Neuronal stem cell (in vitro differentiated cells): ENCODE measurements around the gene TMPRSS3.
A peak's percentile ranks its signal among the peaks of the same experiment; 100 is the strongest.

Experiments used
- DNase-seq: peaks from one replicate; pipeline ENCODE4 v3.0.0-alpha.2; 2013; ENCODE audit warnings: low spot score
- H2AFZ ChIP-seq: one replicate; pipeline ENCODE4 v1.6.1; 2013; ENCODE audit warnings: mild to moderate bottlenecking, low read length, inconsistent platforms
- H2AK5ac ChIP-seq: 2 replicates; pipeline ENCODE4 v1.6.1; 2013; ENCODE audit warnings: low read depth, mild to moderate bottlenecking, inconsistent platforms, low read length, moderate library complexity, mixed read lengths
- H2BK120ac ChIP-seq: 2 replicates; pipeline ENCODE4 v1.6.1; 2013; ENCODE audit warnings: low read depth, mild to moderate bottlenecking, inconsistent platforms, low read length, moderate library complexity, mixed read lengths
- H2BK12ac ChIP-seq: one replicate; pipeline ENCODE4 v1.6.1; 2013; ENCODE audit warnings: low read length, inconsistent platforms
- H2BK15ac ChIP-seq: 2 replicates; pipeline ENCODE4 v1.6.1; 2013; ENCODE audit warnings: mild to moderate bottlenecking, low read length, inconsistent platforms, mixed read lengths
- H2BK5ac ChIP-seq: one replicate; pipeline ENCODE4 v1.6.1; 2013; ENCODE audit warnings: inconsistent platforms, mild to moderate bottlenecking, low read length, moderate library complexity
- H3K14ac ChIP-seq: one replicate; pipeline ENCODE4 v1.6.1; 2013; ENCODE audit warnings: low read length, inconsistent platforms
- H3K18ac ChIP-seq: 2 replicates; pipeline ENCODE4 v1.6.1; 2013; ENCODE audit warnings: low read length, inconsistent platforms
- H3K23ac ChIP-seq: 2 replicates; pipeline ENCODE4 v1.6.1; 2013; ENCODE audit warnings: low read depth, mild to moderate bottlenecking, mixed read lengths, low read length, inconsistent platforms; ENCODE audit not compliant: poor library complexity
- H3K27ac ChIP-seq: replicated peaks from 3 replicates; pipeline ENCODE4 v1.5.1; 2013; ENCODE audit warnings: low read length, inconsistent platforms
- H3K27me3 ChIP-seq, 3 experiments: 2 replicates each; pipeline ENCODE4 v1.6.1; 2013; ENCODE audit warnings: low read length in 3 of 3, mild to moderate bottlenecking in 2 of 3, inconsistent platforms in 1 of 3, low read depth in 1 of 3, mixed read lengths in 1 of 3, moderate library complexity in 1 of 3; ENCODE audit not compliant: control insufficient read depth in 3 of 3, insufficient read depth in 3 of 3
- H3K36me3 ChIP-seq, 2 donors: replicated peaks in 1 of 2; 2 replicates each; pipeline ENCODE4 v1.6.1; 2013; ENCODE audit warnings: low read length in 2 of 2; ENCODE audit not compliant: control insufficient read depth in 2 of 2, insufficient read depth in 2 of 2
- H3K4ac ChIP-seq: 2 replicates; pipeline ENCODE4 v1.6.1; 2013; ENCODE audit warnings: inconsistent platforms, mild to moderate bottlenecking, low read length, moderate library complexity
- H3K4me1 ChIP-seq, 2 donors: 1 replicate in 1 of 2; 2 replicates in 1 of 2; pipeline ENCODE4 v1.6.1; 2013; ENCODE audit warnings: low read length in 2 of 2, low read depth in 1 of 2; ENCODE audit not compliant: control insufficient read depth in 2 of 2, insufficient read depth in 1 of 2
- H3K4me2 ChIP-seq: one replicate; pipeline ENCODE4 v1.6.1; 2013; ENCODE audit warnings: mild to moderate bottlenecking, low read length, inconsistent platforms; ENCODE audit not compliant: insufficient read depth, poor library complexity, severe bottlenecking
- H3K4me3 ChIP-seq, 2 donors: 2 replicates each; pipeline ENCODE4 v1.5.1; 2013; ENCODE audit warnings: low read length in 2 of 2, mild to moderate bottlenecking in 2 of 2, inconsistent platforms in 1 of 2, moderate library complexity in 1 of 2
- H3K79me1 ChIP-seq: one replicate; pipeline ENCODE4 v1.6.1; 2013; ENCODE audit warnings: low read depth, mild to moderate bottlenecking, inconsistent platforms, low read length, moderate library complexity
- H3K9ac ChIP-seq: one replicate; pipeline ENCODE4 v1.6.1; 2013; ENCODE audit warnings: mild to moderate bottlenecking, low read depth, low read length, inconsistent platforms; ENCODE audit not compliant: poor library complexity
- H3K9me3 ChIP-seq, 2 donors: replicated peaks in 1 of 2; 2 replicates each; pipeline versions ENCODE3 to v1.6.1; 2013; ENCODE audit warnings: low read length in 2 of 2, mild to moderate bottlenecking in 2 of 2, inconsistent platforms in 1 of 2, low read depth in 1 of 2, mixed read lengths in 1 of 2, moderate library complexity in 1 of 2; ENCODE audit not compliant: control insufficient read depth in 2 of 2, insufficient read depth in 1 of 2
- H4K8ac ChIP-seq: one replicate; pipeline ENCODE4 v1.6.1; 2013; ENCODE audit warnings: low read depth, mild to moderate bottlenecking, inconsistent platforms, low read length, moderate library complexity
- H4K91ac ChIP-seq: one replicate; pipeline ENCODE4 v1.6.1; 2013; ENCODE audit warnings: low read length, low read depth, mild to moderate bottlenecking, inconsistent platforms; ENCODE audit not compliant: poor library complexity
- WGBS, 2 donors: extraction: QIAGEN DNeasy Blood & Tissue Kit; methylation state at CpG; one replicate each; pipeline ENCODE4 v1.1.7; 2013; ENCODE audit warnings: missing lambda C conversion rate in 2 of 2, mixed read lengths in 1 of 2; ENCODE audit not compliant: insufficient read length in 2 of 2, insufficient replicate concordance in 1 of 2; ENCODE audit errors: extremely low coverage in 2 of 2; 5-methylcytosine and 5-hydroxymethylcytosine counted together

Gene TMPRSS3

DNA sequence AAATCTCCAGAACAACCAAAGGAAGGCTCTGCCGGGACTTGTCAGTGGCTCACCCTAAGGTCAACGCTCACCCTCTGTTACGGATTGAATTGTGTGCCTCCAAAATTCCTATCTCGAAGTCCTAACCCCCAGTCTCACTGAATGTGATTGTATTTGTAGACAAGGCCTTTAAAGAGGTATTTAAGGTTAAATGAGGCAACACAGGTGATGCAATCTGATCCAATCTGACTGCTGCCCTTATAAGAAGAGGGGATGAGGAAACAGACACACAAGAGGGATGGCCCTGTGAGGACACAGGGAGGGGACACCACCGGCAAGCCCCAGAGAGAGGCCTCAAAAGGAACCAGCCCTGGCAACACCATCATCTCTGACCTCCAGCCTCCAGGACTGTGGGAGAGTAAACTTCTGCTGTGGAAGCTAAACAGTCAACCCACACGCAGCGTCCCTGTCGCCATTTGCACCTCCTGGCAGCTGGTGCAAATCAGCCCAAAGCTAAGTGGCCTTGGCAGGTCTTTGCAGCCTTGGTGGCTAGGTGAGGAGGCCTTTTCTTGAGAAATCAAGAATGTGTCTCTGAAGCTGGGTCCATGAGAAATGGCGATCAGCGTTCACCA, 32.1 kb upstream of the TMPRSS3 start:
- no peak overlapping the region for H3K4ac ChIP-seq
- H3K23ac ChIP-seq, result no peak overlapping the region
- no peak for DNase-seq
- H3K14ac ChIP-seq, result no peak overlapping the region
- H3K79me1 ChIP-seq, result no peaks in the 10 kb centered on the region
- H3K27me3 ChIP-seq, result no peaks in the 10 kb centered on the region
- no peak overlapping the region for H2BK15ac ChIP-seq
- no peak overlapping the region for H3K4me2 ChIP-seq
- no peak overlapping the region for H3K27ac ChIP-seq
- H4K8ac ChIP-seq, result no peak overlapping the region
- H3K9me3 ChIP-seq, result peaks cover 0 to 4% of the 10 kb centered on the region in 2 donors
- WGBS, 2 donors, result no CpG with 5 or more reads among the region's 10 CpGs
- H3K36me3 ChIP-seq, result no peaks in the 10 kb centered on the region
- H3K4me1 ChIP-seq, result no peaks in the 10 kb centered on the region
- peak overlapping the region; percentile 26 for H3K9ac ChIP-seq
- no peak overlapping the region for H2BK120ac ChIP-seq
- H2AK5ac ChIP-seq, result no peak overlapping the region
- peak overlapping the region; percentile 16 for H3K18ac ChIP-seq
- no peak overlapping the region for H2BK5ac ChIP-seq
- H2BK12ac ChIP-seq, result no peak overlapping the region
- no peak overlapping the region for H2AFZ ChIP-seq
- no peak overlapping the region for H4K91ac ChIP-seq
- H3K4me3 ChIP-seq, result no peak overlapping the region

GRCh38 chr21:42426876-42427480, 31.1 kb upstream of the TMPRSS3 start:
- no peaks in the 10 kb centered on the region for H3K4me1 ChIP-seq
- H2AFZ ChIP-seq, result no peak overlapping the region
- peaks cover 0 to 2% of the 10 kb centered on the region in 2 donors for H3K9me3 ChIP-seq
- no peak overlapping the region for H2BK5ac ChIP-seq
- no peak for DNase-seq
- no peak overlapping the region for H4K8ac ChIP-seq
- no peak overlapping the region for H3K14ac ChIP-seq
- no CpG with 5 or more reads among the region's 10 CpGs for WGBS, 2 donors
- H4K91ac ChIP-seq, result no peak overlapping the region
- H3K79me1 ChIP-seq, result no peaks in the 10 kb centered on the region
- no peak overlapping the region for H3K27ac ChIP-seq
- H2AK5ac ChIP-seq, result no peak overlapping the region
- no peak overlapping the region for H3K23ac ChIP-seq
- H3K4me2 ChIP-seq, result no peak overlapping the region
- H3K9ac ChIP-seq, result no peak overlapping the region
- H3K27me3 ChIP-seq, result no peaks in the 10 kb centered on the region
- no peak overlapping the region for H2BK12ac ChIP-seq
- no peak overlapping the region for H3K4me3 ChIP-seq
- H3K18ac ChIP-seq, result peak overlapping the region; percentile 24
- no peak overlapping the region for H2BK120ac ChIP-seq
- H3K4ac ChIP-seq, result no peak overlapping the region
- peak overlapping the region; percentile 16 for H2BK15ac ChIP-seq
- no peaks in the 10 kb centered on the region for H3K36me3 ChIP-seq

- no CpG with 5 or more reads among the region's 7 CpGs for WGBS, 2 donors
- Histone ChIP-seq H4K91ac (no peak overlapping the region), H3K27ac (no peak overlapping the region), H2BK12ac (no peak overlapping the region), H3K14ac (no peak overlapping the region), H3K4me3 (no peak overlapping the region), H2BK120ac (no peak overlapping the region), H3K4me1 (no peaks in the 10 kb centered on the region), H4K8ac (no peak overlapping the region), H3K9me3 (no peaks in the 10 kb centered on the region), H2BK5ac (no peak overlapping the region), H3K4me2 (no peak overlapping the region), H3K79me1 (no peaks in the 10 kb centered on the region), H2AK5ac (no peak overlapping the region), H2AFZ (no peak overlapping the region), H3K27me3 (no peaks in the 10 kb centered on the region), H3K23ac (no peak overlapping the region), H3K9ac (no peak overlapping the region), H3K4ac (no peak overlapping the region), H2BK15ac (no peak overlapping the region), H3K18ac (no peak overlapping the region), H3K36me3 (no peaks in the 10 kb centered on the region)
- DNase-seq, result no peak
Observed at GRCh38 chr21:42426424-42426823, 30.6 kb upstream of the TMPRSS3 start.

DNA sequence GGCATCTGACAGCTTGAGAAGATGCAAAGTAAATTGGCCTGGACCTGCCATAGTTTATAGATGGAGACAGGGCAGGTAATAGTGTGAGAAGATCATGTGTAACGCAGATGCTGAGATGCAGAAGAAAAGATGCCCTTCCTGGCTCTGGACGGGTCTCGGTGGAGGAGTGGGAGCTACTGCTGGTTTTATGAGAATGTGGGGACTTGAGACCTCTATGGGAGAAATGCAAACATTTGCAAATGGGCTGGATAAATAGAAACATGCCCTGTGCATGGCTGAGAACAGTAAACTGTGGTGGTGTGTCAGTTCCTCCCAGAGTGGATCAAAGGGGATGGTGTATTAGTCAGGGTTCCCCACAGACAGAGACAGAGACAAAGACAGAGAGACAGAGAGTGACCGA, 29.7 kb upstream of the TMPRSS3 start:
- Histone ChIP-seq H3K4me2 (no peak overlapping the region), H3K4me3 (no peak overlapping the region), H3K27me3 (no peaks in the 10 kb centered on the region), H3K79me1 (no peaks in the 10 kb centered on the region), H2AK5ac (no peak overlapping the region), H3K4me1 (no peaks in the 10 kb centered on the region), H2BK120ac (no peak overlapping the region), H3K27ac (no peak overlapping the region), H2AFZ (no peak overlapping the region), H3K18ac (no peak overlapping the region), H3K14ac (no peak overlapping the region), H4K8ac (no peak overlapping the region), H2BK5ac (no peak overlapping the region), H4K91ac (no peak overlapping the region), H3K4ac (no peak overlapping the region), H2BK15ac (no peak overlapping the region), H2BK12ac (no peak overlapping the region), H3K36me3 (no peaks in the 10 kb centered on the region), H3K9me3 (no peaks in the 10 kb centered on the region), H3K23ac (no peak overlapping the region), H3K9ac (no peak overlapping the region)
- WGBS, 2 donors, result no CpG with 5 or more reads among the region's 4 CpGs
- DNase-seq, result no peak
